SK-N-SH (cell line): ENCODE results near the gene DTNA. TPM values are rescaled to one million over a fixed set of nuclear protein-coding genes. Genes with fewer than 3 reads are reported as not detected.

ENCODE experiments used
- CTCF ChIA-PET: fragments of 300-600, 350-600 bp; formaldehyde crosslinking; extraction: SDS; loops from one replicate; lab custom pipeline; 2021; lab: Yijun Ruan, JAX
- POLR2A ChIA-PET: fragments of 350-600 bp; sonication (Branson Sonifier 250); formaldehyde crosslinking; extraction: SDS; loops from one replicate; lab custom pipeline; 2020; ENCODE audit warnings: antibody characterized with exemption, inconsistent platforms; lab: Yijun Ruan, JAX
- DNase-seq: peaks from one replicate; pipeline ENCODE4 v3.0.0; 2012
- H2AFZ ChIP-seq: fragments of 200-600 bp; sonication (generic); 2 replicates; pipeline ENCODE4 v1.8.1; 2016; ENCODE audit warnings: antibody characterized with exemption, mild to moderate bottlenecking, low read depth
- H3F3A ChIP-seq: fragments of 200-600 bp; sonication (generic); replicated peaks from 2 replicates; pipeline ENCODE3; 2016; ENCODE audit warnings: antibody characterized with exemption, mild to moderate bottlenecking; ENCODE audit not compliant: insufficient read depth
- H3K27ac ChIP-seq, 2 experiments: fragments of 200-500 bp in 1 of 2; fragments of 200-600 bp in 1 of 2; sonication (Bioruptor generic) in 1 of 2; sonication (generic), shearing (Covaris generic) in 1 of 2; 2 replicates each; pipeline versions ENCODE4 v1.5.1 to v1.6.1; 2014 to 2016; ENCODE audit warnings: low read depth in 2 of 2, inconsistent platforms in 1 of 2, low read length in 1 of 2, mild to moderate bottlenecking in 1 of 2, mixed read lengths in 1 of 2
- H3K27me3 ChIP-seq: fragments of 200-600 bp; sonication (generic), shearing (Covaris generic); 2 replicates; pipeline ENCODE4 v1.6.1; 2016; ENCODE audit warnings: mixed run types; ENCODE audit not compliant: insufficient read depth
- H3K36me3 ChIP-seq, 2 experiments: fragments of 200-500 bp in 1 of 2; fragments of 200-600 bp in 1 of 2; sonication (Bioruptor generic) in 1 of 2; sonication (generic) in 1 of 2; replicated peaks in 1 of 2; 2 replicates each; pipeline versions ENCODE3 to v1.5.1; 2014 to 2016; ENCODE audit warnings: low read length in 1 of 2, mild to moderate bottlenecking in 1 of 2; ENCODE audit not compliant: insufficient read depth in 2 of 2, control insufficient read depth in 1 of 2
- H3K4me1 ChIP-seq, 2 experiments: fragments of 200-500 bp in 1 of 2; fragments of 200-600 bp in 1 of 2; sonication (Bioruptor generic) in 1 of 2; sonication (generic), shearing (Covaris generic) in 1 of 2; 2 replicates each; pipeline versions ENCODE4 v1.5.1 to v1.6.1; 2014 to 2016; ENCODE audit warnings: low read depth in 1 of 2, low read length in 1 of 2, mixed run types in 1 of 2; ENCODE audit not compliant: insufficient read depth in 2 of 2, control insufficient read depth in 1 of 2
- H3K4me2 ChIP-seq: fragments of 200-600 bp; sonication (generic), shearing (Covaris generic); 2 replicates; pipeline ENCODE4 v1.6.1; 2017; ENCODE audit warnings: mixed run types
- H3K4me3 ChIP-seq, 2 experiments: fragments of 200-500 bp in 1 of 2; fragments of 200-600 bp in 1 of 2; sonication (Bioruptor generic) in 1 of 2; sonication (generic), shearing (Covaris generic) in 1 of 2; 2 replicates each; pipeline versions ENCODE4 v1.5.1 to v1.8.1; 2014 to 2016; ENCODE audit warnings: low read depth in 2 of 2, inconsistent platforms in 1 of 2, low read length in 1 of 2, mild to moderate bottlenecking in 1 of 2, mixed read lengths in 1 of 2, moderate library complexity in 1 of 2
- H3K79me2 ChIP-seq: fragments of 200-600 bp; sonication (generic); 2 replicates; pipeline ENCODE4 v1.8.1; 2017; ENCODE audit warnings: mild to moderate bottlenecking; ENCODE audit not compliant: insufficient read depth
- H3K9ac ChIP-seq: fragments of 200-600 bp; sonication (generic); 2 replicates; pipeline ENCODE4 v1.6.1; 2017; ENCODE audit warnings: mixed run types
- H3K9me2 ChIP-seq: fragments of 200-600 bp; sonication (generic); 2 replicates; pipeline ENCODE4 v1.6.1; 2017; ENCODE audit warnings: mixed run types
- H3K9me3 ChIP-seq: fragments of 200-600 bp; sonication (generic); 2 replicates; pipeline ENCODE4 v1.6.1; 2017; ENCODE audit warnings: mixed run types, mild to moderate bottlenecking, moderate library complexity
- H4K20me1 ChIP-seq: fragments of 200-600 bp; sonication (generic); 2 replicates; pipeline ENCODE4 v1.6.1; 2017; ENCODE audit warnings: mild to moderate bottlenecking, mixed run types; ENCODE audit not compliant: insufficient read depth
- CHD2 ChIP-seq: fragments of 150-350 bp; IDR thresholded peaks from 2 replicates; pipeline ENCODE4 v1.6.1; 2018; ENCODE audit warnings: low read length; ENCODE audit not compliant: partially characterized antibody
- IRF3 ChIP-seq: fragments of 150-350 bp; IDR thresholded peaks from 2 replicates; pipeline ENCODE4 v1.6.1; 2016; ENCODE audit warnings: mild to moderate bottlenecking, low read depth, low read length
- MEF2A ChIP-seq: IDR thresholded peaks from 2 replicates; pipeline ENCODE4 v1.4.0; 2012; ENCODE audit warnings: low read depth, borderline replicate concordance
- NFIC ChIP-seq: IDR thresholded peaks from 2 replicates; pipeline ENCODE4 v1.4.0; 2012; ENCODE audit warnings: borderline replicate concordance
- NRF1 ChIP-seq: IDR thresholded peaks from 2 replicates; pipeline ENCODE4 v1.6.1; 2012; ENCODE audit warnings: low read depth, mild to moderate bottlenecking, low read length
- RCOR1 ChIP-seq: fragments of 150-350 bp; IDR thresholded peaks from 2 replicates; pipeline ENCODE4 v1.6.1; 2017; ENCODE audit warnings: antibody characterized with exemption, low read length
- REST ChIP-seq: IDR thresholded peaks from 2 replicates; pipeline ENCODE4 v1.6.1; 2012; ENCODE audit warnings: mild to moderate bottlenecking, low read depth, low read length, moderate library complexity
- ZBTB33 ChIP-seq: IDR thresholded peaks from 2 replicates; pipeline ENCODE4 v1.4.0; 2012; ENCODE audit warnings: low read depth, borderline replicate concordance
- WGBS: methylation state at CpG from one replicate; pipeline ENCODE4 v1.1.6; 2017; ENCODE audit warnings: low lambda C conversion rate; 5-methylcytosine and 5-hydroxymethylcytosine counted together
- polyA plus RNA-seq, 3 experiments: library from polyadenylated mRNA; depleted of rRNA; stranded (reverse); fragments of >200 nt; gene quantifications; 2 replicates each; pipeline ENCODE4 v1.2.3, GENCODE V29; 2012

Gene DTNA
- polyA plus RNA-seq, 1 of the 3 experiments (the other 2 are of a cell fraction) = 7.9 TPM

- Histone ChIP-seq H3K4me3 (no peak overlapping the region), H3K4me1 (peaks cover 0 to 4% of the 10 kb centered on the region in 2 experiments; a peak in 2 of 4 replicates), H3K9ac (no peak overlapping the region), H3K27me3 (no peaks in the 10 kb centered on the region), H3K9me2 (no peaks in the 10 kb centered on the region), H3K79me2 (no peaks in the 10 kb centered on the region), H3K36me3 (no peaks in the 10 kb centered on the region), H3K27ac (no peak overlapping the region), H3K4me2 (no peak overlapping the region), H4K20me1 (no peaks in the 10 kb centered on the region), H3K9me3 (no peaks in the 10 kb centered on the region), H3F3A (no peaks in the 10 kb centered on the region), H2AFZ (peak overlapping the region; percentile 27; the same call in 1 of the 2 replicates)
- no peak for TF ChIP-seq MEF2A
- TF ChIP-seq ZBTB33 = no peak
- no peak for TF ChIP-seq NFIC
- TF ChIP-seq RCOR1 = no peak
- TF ChIP-seq REST = no peak
- TF ChIP-seq NRF1 = no peak
- WGBS = 82% methylated on average over 2 of the region's 2 CpGs
- DNase-seq = no peak
- ChIA-PET POLR2A (no interaction called here), CTCF (interaction anchor here (1.7 kb wide), 1 partner anchor 9 kb away, joined by 4 read pairs; no protein-coding TSS in a partner anchor)
These were observed 161.3 kb downstream of the DTNA start for GRCh38 chr18:34871435-34871834.

- DNase-seq = no peak
- no peak overlapping the region for H3K9ac ChIP-seq
- peaks cover 0 to 4% of the 10 kb centered on the region in 2 experiments; a peak in 2 of 4 replicates for H3K4me1 ChIP-seq
- no peak for TF ChIP-seq REST
- TF ChIP-seq CHD2 = no peak
- no peak for TF ChIP-seq IRF3
- H3K4me3 ChIP-seq = no peak overlapping the region
- no peaks in the 10 kb centered on the region for H3K9me2 ChIP-seq
- WGBS = 58% methylated on average over 1 of the region's 1 CpG
- H3K27ac ChIP-seq = no peak overlapping the region
- H3K36me3 ChIP-seq = no peaks in the 10 kb centered on the region
- H3K27me3 ChIP-seq = no peaks in the 10 kb centered on the region
- no peak overlapping the region for H2AFZ ChIP-seq
- ChIA-PET CTCF (no interaction called here), POLR2A (no interaction called here)
- H4K20me1 ChIP-seq = no peaks in the 10 kb centered on the region
- H3K4me2 ChIP-seq = no peak overlapping the region
- no peaks in the 10 kb centered on the region for H3K9me3 ChIP-seq
- no peaks in the 10 kb centered on the region for H3F3A ChIP-seq
- no peaks in the 10 kb centered on the region for H3K79me2 ChIP-seq
These were observed 162.0 kb downstream of the DTNA start for GRCh38 chr18:34872066-34872465.
